Astrocyte (in vitro differentiated cells and primary cell): ENCODE results near the gene DCAF10.

Source experiments
- CTCF ChIP-seq: IDR thresholded peaks from 2 replicates; pipeline ENCODE4 v1.5.1; 2011; ENCODE audit warnings: low read depth, mild to moderate bottlenecking, inconsistent platforms, low read length, moderate library complexity; ENCODE audit not compliant: insufficient read depth
- EZH2 ChIP-seq: IDR thresholded peaks from 2 replicates; pipeline ENCODE4 v1.6.1; 2012; ENCODE audit warnings: mild to moderate bottlenecking, low read length, inconsistent platforms; ENCODE audit not compliant: insufficient read depth

GRCh38 chr9:37812773-37813379, 12.3 kb downstream of the DCAF10 start:
- no peak for TF ChIP-seq CTCF
- no peak for TF ChIP-seq EZH2
